GM12865 (cell line): ENCODE measurements around the gene PCDHGA7.
"Not testable (repeated sequence)": the region's sequence is repeated elsewhere in the genome, so short reads cannot be mapped to it uniquely, and the experiment has no call there.

Experiments
- DNase-seq: peaks from one replicate; pipeline ENCODE4 v3.0.0; 2010; ENCODE audit warnings: low read depth
- H3K4me3 ChIP-seq: 2 replicates; pipeline ENCODE4 v1.5.1; 2011; ENCODE audit warnings: mild to moderate bottlenecking, low read depth, low read length, control low read depth
- TF ChIP-seq, protein P1 (sequence below): IDR thresholded peaks from 2 replicates; pipeline ENCODE4 v1.5.1; 2011; ENCODE audit warnings: low read length, control low read depth, low read depth, inconsistent platforms; ENCODE audit not compliant: insufficient read depth; ENCODE audit errors: missing control alignments

PCDHGA7 gene

GRCh38 chr5:141409598-141410306 is 27.2 kb downstream of the PCDHGA7 start:
- H3K4me3 ChIP-seq, result no peak overlapping the region
- TF ChIP-seq, protein P1, sequence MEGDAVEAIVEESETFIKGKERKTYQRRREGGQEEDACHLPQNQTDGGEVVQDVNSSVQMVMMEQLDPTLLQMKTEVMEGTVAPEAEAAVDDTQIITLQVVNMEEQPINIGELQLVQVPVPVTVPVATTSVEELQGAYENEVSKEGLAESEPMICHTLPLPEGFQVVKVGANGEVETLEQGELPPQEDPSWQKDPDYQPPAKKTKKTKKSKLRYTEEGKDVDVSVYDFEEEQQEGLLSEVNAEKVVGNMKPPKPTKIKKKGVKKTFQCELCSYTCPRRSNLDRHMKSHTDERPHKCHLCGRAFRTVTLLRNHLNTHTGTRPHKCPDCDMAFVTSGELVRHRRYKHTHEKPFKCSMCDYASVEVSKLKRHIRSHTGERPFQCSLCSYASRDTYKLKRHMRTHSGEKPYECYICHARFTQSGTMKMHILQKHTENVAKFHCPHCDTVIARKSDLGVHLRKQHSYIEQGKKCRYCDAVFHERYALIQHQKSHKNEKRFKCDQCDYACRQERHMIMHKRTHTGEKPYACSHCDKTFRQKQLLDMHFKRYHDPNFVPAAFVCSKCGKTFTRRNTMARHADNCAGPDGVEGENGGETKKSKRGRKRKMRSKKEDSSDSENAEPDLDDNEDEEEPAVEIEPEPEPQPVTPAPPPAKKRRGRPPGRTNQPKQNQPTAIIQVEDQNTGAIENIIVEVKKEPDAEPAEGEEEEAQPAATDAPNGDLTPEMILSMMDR, result no peak
- DNase-seq, result no peak

DNA sequence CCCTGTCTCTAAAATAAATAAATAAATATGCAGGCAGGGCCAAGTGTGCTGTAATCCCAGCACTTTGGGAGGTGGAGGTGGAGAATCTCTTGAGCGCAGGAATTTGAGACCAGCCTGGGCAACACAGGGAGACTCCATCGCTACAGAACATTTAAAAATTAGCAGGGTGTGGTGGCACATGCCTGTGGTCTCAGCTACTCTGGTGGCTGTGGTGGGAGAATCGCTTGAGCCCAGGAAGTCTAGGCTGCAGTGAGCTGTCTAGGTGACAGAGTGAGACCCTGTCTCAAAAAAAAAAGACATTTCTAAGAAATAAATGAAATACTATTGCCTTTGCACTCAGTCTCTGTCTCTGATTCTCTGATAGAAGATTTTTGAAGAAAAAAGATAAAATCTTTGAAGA is 29.0 kb downstream of the PCDHGA7 start:
- no peak for DNase-seq
- TF ChIP-seq, protein P1, result no peak
- H3K4me3 ChIP-seq, result no peak overlapping the region

- DNase-seq, result peak; percentile 86
- peak within 1 kb of the TSS; percentile 64 for H3K4me3 ChIP-seq
- TF ChIP-seq, protein P1, result peak; percentile 77
Observed at GRCh38 chr5:141412854-141413539, 30.5 kb downstream of the PCDHGA7 start, which contains the start of gene PCDHGA10. Gene PCDHGA10, plus strand, starts transcription at chr5:141412987. Its CDS starts 189 bp downstream, at chr5:141413176.

- no peak for DNase-seq
- H3K4me3 ChIP-seq, result peak overlapping the region; percentile 64
- TF ChIP-seq, protein P1, result no peak
Observed at GRCh38 chr5:141413540-141414069, 31.1 kb downstream of the PCDHGA7 start.

- not testable (repeated sequence) for H3K4me3 ChIP-seq, DNase-seq
Observed at GRCh38 chr5:141414548-141415274, 32.2 kb downstream of the PCDHGA7 start.

DNA sequence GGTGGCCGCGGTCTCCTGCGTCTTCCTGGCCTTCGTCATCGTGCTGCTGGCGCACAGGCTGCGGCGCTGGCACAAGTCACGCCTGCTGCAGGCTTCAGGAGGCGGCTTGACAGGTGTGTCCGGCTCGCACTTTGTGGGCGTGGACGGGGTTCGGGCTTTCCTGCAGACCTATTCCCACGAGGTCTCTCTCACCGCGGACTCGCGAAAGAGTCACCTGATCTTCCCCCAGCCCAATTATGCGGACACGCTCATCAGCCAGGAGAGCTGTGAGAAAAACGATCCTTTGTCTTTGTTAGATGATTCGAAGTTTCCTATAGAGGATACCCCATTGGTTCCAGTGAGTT is 32.7 kb downstream of the PCDHGA7 start:
- H3K4me3 ChIP-seq, result peak overlapping the region; percentile 30
- DNase-seq, result peak; percentile 45

- peak; percentile 82 for DNase-seq
- TF ChIP-seq, protein P1, result peak; percentile 72
- peak within 1 kb of the TSS; percentile 54 for H3K4me3 ChIP-seq
Observed at GRCh38 chr5:141417494-141418172, 35.1 kb downstream of the PCDHGA7 start, which contains the start of gene PCDHGB7. Gene PCDHGB7, plus strand, starts transcription at chr5:141417677. Its CDS starts 183 bp downstream, at chr5:141417860.
